GM19324 (cell line): ENCODE data around the gene IL34.
"Not testable (repeated sequence)": the region's sequence is repeated elsewhere in the genome, so short reads cannot be mapped to it uniquely, and the experiment has no call there.

ENCODE experiments used
- ATAC-seq: cut with Tn5 transposase; IDR thresholded peaks from one replicate; pipeline ENCODE4 v1.9.1; 2021; ENCODE audit warnings: mild to moderate bottlenecking, moderate library complexity; ENCODE audit not compliant: unreplicated experiment, low FRiP score

The IL34 gene

GRCh38 chr16:70646260-70647241, at the start of gene IL34:
TSS of gene IL34 (plus strand) at chr16:70646559. CDS start at chr16:70646948, 389 bp downstream.
- ATAC-seq, result no peak

DNA sequence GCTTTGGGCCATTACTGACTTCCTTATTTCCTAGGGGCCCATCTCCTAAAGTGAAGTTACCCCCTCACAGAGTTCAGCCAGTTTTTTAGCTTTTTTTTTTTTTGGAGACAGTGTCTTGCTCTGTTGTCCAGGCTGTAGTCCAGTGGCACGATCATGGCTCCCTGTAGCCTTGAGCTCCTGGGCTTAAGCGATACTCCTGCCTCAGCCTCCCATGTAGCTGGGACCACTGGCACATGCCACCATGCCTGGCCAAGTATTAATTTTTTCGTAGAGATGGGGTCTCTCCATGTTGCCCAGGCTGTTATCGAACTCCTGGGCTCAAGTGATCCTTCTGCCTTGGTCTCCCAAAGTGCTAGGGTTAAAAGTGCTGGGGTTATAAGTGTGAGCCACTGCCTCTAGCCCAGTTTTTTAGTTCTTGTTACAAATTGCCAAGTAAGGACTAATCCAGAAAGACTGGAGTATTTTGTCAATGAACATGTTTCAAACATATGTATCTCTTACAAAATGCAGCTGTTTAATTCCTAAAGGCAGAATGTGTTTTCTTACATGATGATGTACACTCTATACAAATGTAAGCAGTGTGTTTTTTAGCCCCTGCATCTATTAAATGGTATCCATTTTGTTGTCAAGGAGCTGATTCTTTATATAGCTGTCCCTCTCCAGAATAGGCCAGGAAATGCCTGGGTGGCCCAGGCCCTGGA, 49.1 kb upstream of the IL34 start:
- no peak for ATAC-seq

DNA sequence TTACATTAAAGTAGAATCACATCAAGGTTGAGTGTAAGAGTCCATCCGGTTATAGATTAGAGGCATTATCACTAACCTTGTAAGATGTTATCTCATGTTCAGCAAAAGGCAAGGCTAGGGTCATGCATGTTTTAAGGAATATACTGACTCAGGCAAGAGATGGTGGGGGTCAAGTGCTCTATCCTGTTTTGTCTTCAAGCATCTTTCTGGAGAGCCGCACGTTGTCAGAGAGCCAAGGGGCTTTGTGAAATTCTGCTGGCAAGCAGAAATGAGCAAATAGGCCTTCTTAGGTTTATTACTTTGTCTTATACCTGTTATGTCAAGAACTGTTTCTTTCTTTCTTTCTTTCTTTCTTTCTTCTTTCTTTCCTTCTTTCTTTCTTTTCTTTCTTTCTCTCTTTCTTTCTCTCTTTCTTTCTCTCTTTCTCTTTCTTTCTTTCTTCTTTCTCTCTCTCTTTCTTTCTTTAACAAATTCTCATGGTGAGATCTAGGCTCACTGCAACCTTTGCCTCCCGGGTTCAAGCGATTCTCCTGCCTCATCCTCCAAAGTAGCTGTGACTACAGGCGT, 47.3 kb upstream of the IL34 start:
- no peak for ATAC-seq

GRCh38 chr16:70600730-70601129, 45.6 kb upstream of the IL34 start:
- no peak for ATAC-seq

DNA sequence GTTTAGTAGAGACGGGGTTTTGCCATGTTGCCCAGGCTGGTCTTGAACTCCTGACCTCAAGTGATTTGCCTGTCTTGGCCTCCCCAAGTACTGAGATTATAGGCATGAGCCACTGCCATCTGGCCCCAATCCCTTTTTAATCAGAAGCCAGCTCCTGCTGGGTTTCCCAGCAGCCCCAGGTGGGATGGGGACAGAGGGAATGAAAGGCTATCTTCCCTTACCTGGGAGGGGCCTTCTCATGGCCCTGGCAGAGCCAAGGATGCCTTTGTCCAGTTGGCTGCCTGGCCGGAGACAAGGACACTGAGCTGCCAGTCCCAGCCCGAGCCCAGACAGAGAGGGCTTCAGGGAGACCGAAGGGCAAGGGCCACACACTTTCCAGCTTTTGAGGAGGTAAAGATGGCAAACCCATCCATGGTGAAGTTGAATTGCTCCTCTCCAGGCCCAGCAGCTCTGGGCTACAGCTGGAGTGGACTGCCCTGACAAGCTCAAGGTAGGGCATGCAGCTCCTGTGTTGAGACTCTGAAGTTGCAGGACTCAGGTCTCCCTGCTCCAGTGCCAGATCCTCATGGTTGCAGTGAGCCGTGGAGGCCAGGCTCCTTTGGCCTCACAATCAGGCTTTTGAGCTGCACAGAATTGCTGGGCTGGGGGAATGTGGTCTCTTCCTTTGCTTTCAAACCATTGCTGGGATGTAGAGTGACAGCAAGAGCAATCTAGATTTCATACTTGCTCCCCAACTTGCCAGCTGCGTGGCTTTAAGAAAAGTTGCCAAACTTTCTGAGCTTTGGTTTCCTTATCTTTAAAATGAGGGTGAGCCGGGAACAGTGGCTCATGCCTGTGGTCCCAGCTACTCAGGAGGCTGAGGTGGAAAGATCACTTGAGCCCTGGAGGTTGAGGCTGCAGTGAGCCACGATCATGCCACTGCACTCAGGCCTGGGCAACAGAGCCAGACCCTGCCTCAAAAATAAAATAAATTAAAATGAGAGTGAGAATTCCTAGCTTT, 44.5 kb upstream of the IL34 start:
- no peak for ATAC-seq

DNA sequence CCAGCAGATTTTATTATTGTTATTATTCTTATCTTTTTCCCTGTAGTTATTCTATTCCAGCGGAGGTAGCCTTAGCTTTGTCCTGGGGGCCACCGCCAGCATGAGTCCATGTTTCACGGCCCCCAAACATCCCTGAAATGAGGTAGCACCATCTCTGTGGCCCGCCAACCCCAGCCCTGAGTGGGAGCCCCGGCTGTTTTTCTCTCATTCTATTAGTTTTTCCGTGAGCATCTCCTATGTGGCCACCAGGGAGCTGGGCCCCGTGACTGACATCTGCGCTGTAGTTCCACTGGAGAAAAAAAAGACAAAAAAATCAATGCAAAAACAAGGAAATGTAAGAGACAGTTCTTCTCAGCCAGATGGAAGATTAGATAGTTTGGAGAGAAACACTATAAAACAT, 43.5 kb upstream of the IL34 start:
- no peak for ATAC-seq

GRCh38 chr16:70604407-70605282, 41.7 kb upstream of the IL34 start:
- no peak for ATAC-seq

DNA sequence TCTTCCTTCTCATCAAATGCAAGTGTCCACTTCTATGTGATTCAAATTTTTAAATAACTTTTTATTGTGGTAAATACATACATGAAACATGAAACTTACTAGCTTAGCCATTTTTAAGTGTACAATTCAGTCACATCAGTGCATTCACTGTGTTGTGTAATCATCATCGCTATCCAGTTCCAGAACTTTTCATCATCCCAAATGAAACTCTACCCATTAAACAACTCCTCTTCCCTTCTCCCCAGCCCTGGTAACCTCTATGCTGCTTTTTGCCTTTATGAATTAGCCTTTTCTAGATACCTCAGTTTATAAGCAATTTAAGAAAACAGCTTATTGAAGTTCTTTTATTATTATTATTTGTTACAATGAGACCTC, 41.1 kb upstream of the IL34 start:
- no peak for ATAC-seq

DNA sequence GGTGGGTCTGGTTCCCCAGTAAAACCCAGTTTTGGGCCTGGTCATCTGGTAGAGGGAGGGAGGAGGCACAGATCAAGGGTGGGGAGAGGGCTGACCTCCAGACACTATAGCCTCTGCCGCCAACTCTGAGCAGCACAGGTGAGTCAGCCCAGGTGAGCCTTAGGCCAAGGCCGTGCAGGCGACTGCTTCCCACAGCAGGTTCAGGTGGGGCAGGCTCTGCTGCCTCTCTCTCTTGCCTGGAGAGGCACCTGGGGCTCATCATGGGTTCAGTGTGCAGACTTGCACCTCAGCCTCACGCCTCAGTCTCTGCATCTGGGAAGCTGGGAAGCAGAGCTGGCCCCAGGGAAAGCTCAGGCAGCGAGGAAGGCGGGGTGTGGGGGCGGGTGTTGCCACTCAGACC, 37.8 kb upstream of the IL34 start:
- ATAC-seq, result no peak

DNA sequence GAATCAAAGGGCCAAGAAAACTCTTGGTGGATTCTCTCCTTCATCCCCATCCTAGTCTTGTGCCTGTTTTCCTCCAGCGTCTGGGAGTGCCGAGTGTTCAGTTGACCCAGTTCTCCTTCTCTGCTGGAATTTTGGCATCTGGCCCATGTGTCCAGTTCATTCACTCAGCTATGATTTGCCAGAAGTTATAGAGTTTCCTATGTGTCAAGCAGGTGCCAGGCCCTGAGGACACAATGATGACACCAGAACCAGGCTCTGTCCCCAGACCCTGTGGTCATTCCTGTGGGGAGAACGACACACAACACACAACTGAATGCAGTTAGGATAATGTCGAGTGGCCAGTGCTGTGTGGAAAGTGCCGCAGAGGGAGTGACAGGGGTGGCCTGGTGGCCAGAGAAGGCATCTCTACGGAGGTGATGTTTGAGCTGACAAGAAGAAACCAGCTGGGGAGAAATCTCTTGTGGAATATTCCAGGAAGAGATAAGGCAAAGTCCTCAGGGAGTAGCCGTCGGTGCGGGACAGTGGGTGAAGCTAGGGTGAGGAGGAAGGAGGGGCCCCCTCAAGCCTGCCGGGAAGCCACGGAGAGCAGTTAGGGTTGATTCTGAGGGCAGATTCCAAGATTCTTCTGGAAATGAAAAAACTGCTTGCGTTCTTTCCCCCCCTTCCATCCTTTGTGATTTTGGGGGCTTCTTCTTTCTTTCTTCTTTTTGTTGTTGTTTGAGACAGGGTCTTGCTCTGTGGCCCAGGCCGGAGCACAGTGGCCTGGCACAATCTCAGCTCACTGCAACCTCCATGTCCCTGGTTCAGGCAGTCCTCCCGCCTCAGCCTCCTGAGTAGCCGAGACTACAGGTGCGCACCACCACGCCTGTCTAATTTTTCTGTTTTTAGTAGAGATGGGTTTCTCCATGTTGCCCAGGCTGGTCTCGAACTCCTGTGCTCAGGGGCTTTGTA, 35.8 kb upstream of the IL34 start:
- no peak for ATAC-seq

DNA sequence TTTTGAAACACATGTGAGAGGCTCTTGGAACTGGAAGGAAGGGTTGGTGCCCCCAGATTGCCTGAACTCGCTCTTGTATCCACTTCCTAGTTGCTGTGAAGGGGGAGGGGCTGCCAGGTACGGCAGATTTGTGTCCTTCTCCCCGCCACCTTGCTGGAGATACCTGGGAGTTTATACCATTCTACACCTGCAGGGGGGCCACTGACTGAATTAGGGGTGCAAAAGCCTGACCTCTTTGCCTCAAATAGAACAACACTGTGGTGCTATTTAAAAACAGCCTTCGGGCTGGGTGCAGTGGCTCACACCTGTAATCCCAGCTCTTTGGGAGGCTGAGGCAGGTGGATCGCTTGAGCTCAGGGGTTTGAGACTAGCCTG, 35.1 kb upstream of the IL34 start:
- no peak for ATAC-seq

DNA sequence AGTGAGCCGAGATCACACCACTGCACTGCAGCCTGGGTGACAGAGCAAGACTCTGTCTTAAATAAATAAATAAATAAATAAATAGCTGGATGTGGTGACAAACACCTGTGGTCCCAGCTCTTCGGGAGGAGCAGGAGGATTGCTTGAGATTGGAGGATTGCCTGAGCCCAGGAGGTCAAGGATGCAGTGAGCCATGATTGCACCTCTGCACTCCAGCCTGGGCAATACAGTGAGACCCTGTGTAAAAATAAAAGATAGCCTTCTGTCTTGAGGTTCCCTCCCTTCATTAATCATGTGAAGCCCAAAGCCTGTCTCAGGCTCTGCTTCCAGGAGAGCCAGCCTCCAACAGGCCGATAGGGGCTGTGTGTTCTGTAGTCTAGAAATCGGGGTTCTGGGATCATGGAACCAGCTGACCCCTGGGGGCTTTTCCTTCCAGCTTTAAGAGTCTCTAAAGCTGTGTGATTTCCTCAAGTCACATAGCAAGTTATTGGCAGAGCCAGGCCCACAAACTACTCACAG, 34.5 kb upstream of the IL34 start:
- no peak for ATAC-seq

DNA sequence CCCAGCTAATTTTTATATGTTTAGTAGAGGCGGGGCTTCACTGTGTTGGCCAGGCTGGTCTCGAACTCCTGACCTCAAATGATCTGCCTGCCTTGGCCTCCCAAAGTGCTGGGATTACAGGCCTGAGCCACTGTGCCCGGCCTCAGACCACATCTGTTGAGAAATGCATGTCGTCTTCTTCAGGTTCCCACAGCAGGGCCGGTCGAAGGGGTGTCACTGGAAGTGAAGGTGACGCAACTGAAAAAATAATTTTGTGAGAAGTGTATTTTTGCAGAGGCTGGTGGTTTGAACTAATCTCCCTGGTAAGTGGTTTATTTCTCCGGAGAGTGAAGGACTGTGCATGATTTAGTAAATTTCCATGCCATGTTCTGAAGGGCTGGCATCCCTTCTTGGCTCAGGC, 33.4 kb upstream of the IL34 start:
- no peak for ATAC-seq

- ATAC-seq, result no peak
These were observed 32.0 kb upstream of the IL34 start for GRCh38 chr16:70614208-70614951.

DNA sequence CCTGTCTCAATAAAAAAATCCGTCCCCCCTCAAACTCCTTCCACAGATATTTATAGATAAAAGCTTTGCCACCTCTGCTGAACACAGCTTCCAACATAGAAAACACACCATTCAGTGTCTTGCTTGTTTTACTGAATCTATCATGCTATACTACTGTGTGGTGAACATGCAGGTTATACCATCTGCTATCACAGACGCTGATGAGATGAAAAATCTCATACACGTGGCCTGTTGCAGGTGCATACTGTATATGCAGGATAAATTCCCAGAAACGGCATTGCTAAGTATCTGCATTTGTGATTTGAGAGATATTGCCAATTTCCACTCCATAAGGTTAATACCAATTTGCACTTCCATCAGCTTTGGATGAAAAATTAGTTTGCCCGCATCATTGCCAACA, 30.4 kb upstream of the IL34 start:
- no peak for ATAC-seq

- not testable (repeated sequence) for ATAC-seq
These were observed 24.5 kb upstream of the IL34 start for GRCh38 chr16:70621864-70622263.

GRCh38 chr16:70627696-70628095, 18.7 kb upstream of the IL34 start:
- ATAC-seq, result no peak
